Endothelial cell of umbilical vein (primary cell): ENCODE measurements around the gene ARHGAP9. TPM values are rescaled to one million over a fixed set of nuclear protein-coding genes. Genes with fewer than 3 reads are reported as not detected.

ENCODE experiments used
- BruUV-seq: library from RNA; stranded (reverse); fragments of 400-500 nt; replicated peaks from 2 replicates; lab custom pipeline; 2021; lab: Mats Ljungman, UMichigan
- CTCF ChIA-PET: fragments of 300-600, 350-600 bp; sonication (Branson Sonifier 250); formaldehyde crosslinking; loops from one replicate; lab custom pipeline; 2021; ENCODE audit warnings: antibody characterized with exemption, inconsistent platforms; lab: Charles Lee
- POLR2A ChIA-PET: fragments of 300-600, 350-600 bp; sonication (Branson Sonifier 250); formaldehyde crosslinking; loops from one replicate; lab custom pipeline; 2021; ENCODE audit warnings: antibody characterized with exemption, inconsistent platforms; lab: Charles Lee
- DNase-seq: peaks from one replicate; pipeline ENCODE4 v3.0.0-alpha.2; 2011; ENCODE audit warnings: low read depth, low spot score
- FAIRE-seq: peaks from 2 replicates; lab custom pipeline; 2011; peaks lifted over from hg19 to GRCh38; lab: Jason Lieb, UNC
- H2AFZ ChIP-seq: 2 replicates; pipeline ENCODE4 v1.6.0; 2012; ENCODE audit warnings: low read depth, low read length, control low read depth, inconsistent platforms
- H3K27ac ChIP-seq: 2 replicates; pipeline ENCODE4 v1.5.1; 2011; ENCODE audit warnings: low read depth, mild to moderate bottlenecking, control low read depth, low read length, moderate library complexity; ENCODE audit not compliant: insufficient read depth
- H3K27me3 ChIP-seq, 2 experiments: 2 replicates each; pipeline versions ENCODE4 v1.6.0 to v1.6.1; 2011; ENCODE audit warnings: low read length in 2 of 2, mixed read lengths in 1 of 2; ENCODE audit not compliant: control insufficient read depth in 2 of 2, insufficient read depth in 2 of 2
- H3K36me3 ChIP-seq, 2 experiments: 2 replicates in 1 of 2; 3 replicates in 1 of 2; pipeline ENCODE4 v1.5.1; 2011; ENCODE audit warnings: low read length in 2 of 2, mild to moderate bottlenecking in 1 of 2, moderate library complexity in 1 of 2; ENCODE audit not compliant: control insufficient read depth in 2 of 2, insufficient read depth in 2 of 2; ENCODE audit errors: extremely low read depth in 1 of 2
- H3K4me1 ChIP-seq: 3 replicates; pipeline ENCODE4 v1.5.1; 2011; ENCODE audit warnings: mild to moderate bottlenecking, low read length; ENCODE audit not compliant: control insufficient read depth, insufficient read depth; ENCODE audit errors: extremely low read depth
- H3K4me2 ChIP-seq: 2 replicates; pipeline ENCODE4 v1.6.1; 2011; ENCODE audit warnings: low read length, control low read depth, mixed read lengths; ENCODE audit not compliant: insufficient read depth
- H3K4me3 ChIP-seq, 3 experiments: fragments of 200-600 bp in 1 of 3; sonication (generic), shearing (Covaris generic) in 1 of 3; replicated peaks in 1 of 3; 2 replicates each; pipeline ENCODE4 v1.5.1; 2011 to 2016; ENCODE audit warnings: control low read depth in 3 of 3, low read length in 3 of 3, mild to moderate bottlenecking in 2 of 3, inconsistent platforms in 1 of 3, low read depth in 1 of 3, moderate library complexity in 1 of 3; ENCODE audit not compliant: insufficient read depth in 1 of 3
- H3K79me2 ChIP-seq: 2 replicates; pipeline ENCODE4 v1.6.0; 2012; ENCODE audit warnings: low read length, inconsistent platforms; ENCODE audit not compliant: control insufficient read depth, insufficient read depth
- H3K9ac ChIP-seq: replicated peaks from 2 replicates; pipeline ENCODE3; 2011; ENCODE audit warnings: low read length, control low read depth; ENCODE audit not compliant: insufficient read depth; ENCODE audit errors: extremely low read depth
- H3K9me1 ChIP-seq: replicated peaks from 3 replicates; pipeline ENCODE4 v1.6.0; 2011; ENCODE audit warnings: mild to moderate bottlenecking, low read length; ENCODE audit not compliant: control insufficient read depth, insufficient read depth; ENCODE audit errors: extremely low read depth
- H3K9me3 ChIP-seq: replicated peaks from 2 replicates; pipeline ENCODE4 v1.5.1; 2012; ENCODE audit warnings: low read length, inconsistent platforms; ENCODE audit not compliant: control insufficient read depth, insufficient read depth
- H4K20me1 ChIP-seq: replicated peaks from 2 replicates; pipeline ENCODE3; 2011; ENCODE audit warnings: mild to moderate bottlenecking, low read length; ENCODE audit not compliant: control insufficient read depth, insufficient read depth; ENCODE audit errors: extremely low read depth
- CTCF ChIP-seq, 2 donors: IDR thresholded peaks; 1 replicate in 1 of 2; 2 replicates in 1 of 2; pipeline ENCODE4 v1.5.1; 2011; ENCODE audit warnings: low read length in 2 of 2, mild to moderate bottlenecking in 2 of 2, moderate library complexity in 2 of 2, control low read depth in 1 of 2, inconsistent platforms in 1 of 2, low read depth in 1 of 2; ENCODE audit not compliant: insufficient read depth in 1 of 2; ENCODE audit errors: extremely low read depth in 1 of 2
- EZH2 ChIP-seq: IDR thresholded peaks from 2 replicates; pipeline ENCODE4 v1.6.1; 2012; ENCODE audit warnings: borderline replicate concordance, low read depth, mild to moderate bottlenecking, moderate library complexity, low read length, inconsistent platforms; ENCODE audit not compliant: severe bottlenecking
- FOS ChIP-seq: IDR thresholded peaks from 2 replicates; pipeline ENCODE4 v1.6.1; 2011; ENCODE audit warnings: mild to moderate bottlenecking, low read length, moderate library complexity, borderline replicate concordance; ENCODE audit not compliant: insufficient read depth
- JUN ChIP-seq: IDR thresholded peaks from 2 replicates; pipeline ENCODE4 v1.6.1; 2011; ENCODE audit warnings: borderline replicate concordance, low read depth; ENCODE audit not compliant: insufficient read length, insufficient read depth
- MAX ChIP-seq: IDR thresholded peaks from 2 replicates; pipeline ENCODE4 v1.6.1; 2011; ENCODE audit not compliant: insufficient read depth, insufficient read length
- POLR2A ChIP-seq: IDR thresholded peaks from 2 replicates; pipeline ENCODE4 v1.6.1; 2012; ENCODE audit warnings: low read depth, mild to moderate bottlenecking, control low read depth, low read length
- POLR2AphosphoS5 ChIP-seq: IDR thresholded peaks from 2 replicates; pipeline ENCODE4 v1.6.1; 2012; ENCODE audit warnings: low read depth, mild to moderate bottlenecking, control low read depth, low read length, moderate library complexity; ENCODE audit not compliant: insufficient read depth
- dilution Hi-C: fragments of 300-500 bp; cut with MboI; formaldehyde crosslinking; loops from one replicate; pipeline ENCODE4 v1.15.0; 2019; ENCODE audit warnings: low sequenced_read_pairs; ENCODE audit not compliant: extremely low pct_ligation_motif_present
- intact Hi-C: fragments of 100-400 bp; cut with micrococcal nuclease; formaldehyde crosslinking; loops from one replicate; pipeline ENCODE4 v1.10.0; 2022
- polyA plus RNA-seq, 4 experiments: library from polyadenylated mRNA; depleted of rRNA in 3 of 4; stranded (reverse) in 3 of 4; unstranded in 1 of 4; fragments of >200 nt; gene quantifications; 2 replicates each; pipeline versions ENCODE4 v1.2.1 to v1.2.3, GENCODE V29; 2011 to 2012; ENCODE audit warnings: missing spikeins in 1 of 4
- total RNA-seq: library from RNA; stranded (reverse); gene quantifications from 2 replicates; pipeline ENCODE4 v1.2.3, GENCODE V29; 2021

Gene ARHGAP9
- total and polyA plus RNA-seq, 2 donors (not counting 3 experiments of a cell fraction or from before 2014, with no cell fraction given), result 0.25 to 0.38 TPM

- Histone ChIP-seq H3K9me3 (no peaks in the 10 kb centered on the region), H3K4me1 (peaks cover 6% of the 10 kb centered on the region), H2AFZ (no peak overlapping the region), H3K4me3 (no peak overlapping the region), H3K9ac (no peak overlapping the region), H3K36me3 (no peaks in the 10 kb centered on the region), H4K20me1 (no peaks in the 10 kb centered on the region), H3K79me2 (peaks cover 15% of the 10 kb centered on the region), H3K27ac (no peak overlapping the region), H3K9me1 (no peaks in the 10 kb centered on the region), H3K4me2 (no peak overlapping the region), H3K27me3 (no peaks in the 10 kb centered on the region)
- dilution Hi-C loops, result no loop called here
- no TSS peak for BruUV-seq
- ChIA-PET POLR2A (interaction anchor here (0.7 kb wide), 1 partner anchor 9 kb away, joined by 3 read pairs; no protein-coding TSS in a partner anchor), CTCF (interaction anchor here (1.1 to 2.1 kb wide), 5 partner anchors 12 to 91 kb away, joined by 3 to 8 read pairs (median 3); partner anchors contain the start of gene INHBE)
- intact Hi-C loops, result loop anchor here (5.0 kb wide), 1 partner anchor 126 kb away; no protein-coding TSS in a partner anchor
- TF ChIP-seq JUN, result no peak
- no peak for TF ChIP-seq CTCF (IDR thresholded peaks at IDR 0.05; ENCODE audit: extremely low read depth in 1 of 2, insufficient read depth in 1 of 2, low read depth in 1 of 2, low read length in 2 of 2)
- no peak for TF ChIP-seq POLR2AphosphoS5
- no peak for TF ChIP-seq FOS
- no peak for TF ChIP-seq POLR2A
- no peak for TF ChIP-seq EZH2
- no peak for TF ChIP-seq MAX
- DNase-seq (no peak), FAIRE-seq (no peak)
Observed at GRCh38 chr12:57433370-57433769, 46.3 kb downstream of the ARHGAP9 start.
